GM18498 (cell line): ENCODE results near the gene PRKN.
"Not testable (repeated sequence)": the region's sequence is repeated elsewhere in the genome, so short reads cannot be mapped to it uniquely, and the experiment has no call there.

Experiments used
- ATAC-seq: cut with Tn5 transposase; IDR thresholded peaks from one replicate; pipeline ENCODE4 v1.9.1; 2021; ENCODE audit warnings: mild to moderate bottlenecking, moderate library complexity; ENCODE audit not compliant: unreplicated experiment

PRKN gene

GRCh38 chr6:161834426-161834825 is 893.1 kb downstream of the PRKN start:
- ATAC-seq: no peak

DNA sequence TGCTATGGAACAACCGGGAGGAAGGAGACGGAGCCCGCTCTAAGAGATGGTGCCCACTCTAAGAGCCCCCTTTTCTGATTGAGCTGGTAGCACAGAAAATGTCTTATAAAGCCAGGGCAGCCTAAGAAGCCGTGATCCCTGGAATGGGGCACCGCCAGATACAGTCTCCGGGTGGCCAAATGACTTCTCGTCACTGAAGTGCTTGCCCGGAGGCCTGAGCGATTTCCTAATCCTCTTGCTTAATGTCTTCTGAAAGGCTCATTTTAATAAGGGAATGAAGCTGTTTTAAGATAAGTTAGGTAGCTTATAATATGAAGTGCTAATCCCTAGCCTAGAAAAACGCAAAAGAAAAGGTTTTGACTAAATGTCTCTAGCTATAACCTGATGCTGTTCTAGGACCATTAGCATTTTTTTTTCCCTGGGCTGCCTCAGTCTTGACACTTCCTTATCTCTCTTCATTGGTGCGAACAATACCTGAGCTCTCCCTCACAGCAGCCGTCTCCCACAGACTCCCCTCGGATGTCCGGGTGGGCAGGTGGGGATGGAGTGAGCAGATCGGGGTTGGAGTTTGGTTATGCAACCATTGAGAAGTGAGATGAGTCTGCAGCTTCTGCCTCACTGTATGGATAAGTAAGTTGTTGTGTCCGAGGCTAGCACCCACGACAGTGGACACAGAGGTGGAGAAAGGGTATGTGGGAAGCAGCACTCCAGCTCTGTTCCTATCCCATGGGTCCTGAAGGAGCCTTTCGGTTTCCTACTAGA is 894.3 kb downstream of the PRKN start:
- ATAC-seq: no peak

DNA sequence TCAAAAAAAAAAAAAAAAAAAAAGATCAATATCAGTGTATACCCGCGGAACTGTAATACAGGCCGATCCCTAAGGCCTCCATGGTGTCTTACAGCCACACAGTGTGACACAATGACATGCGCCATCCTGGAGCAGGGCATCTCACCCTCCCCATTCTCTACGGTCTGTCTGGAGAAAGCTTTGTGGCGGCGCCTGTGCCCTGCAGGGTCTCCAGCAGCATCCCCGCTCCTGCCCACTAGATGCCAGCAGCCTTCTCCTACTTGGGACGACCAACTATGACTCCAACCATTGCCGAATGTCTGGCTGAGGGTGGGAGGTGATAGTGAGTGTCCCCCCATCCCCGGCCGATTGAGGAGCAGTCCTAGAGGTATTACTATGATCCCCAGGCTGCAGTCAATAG is 894.9 kb downstream of the PRKN start:
- no peak for ATAC-seq

- ATAC-seq: no peak
Observed at GRCh38 chr6:161830866-161831616, 896.5 kb downstream of the PRKN start.

DNA sequence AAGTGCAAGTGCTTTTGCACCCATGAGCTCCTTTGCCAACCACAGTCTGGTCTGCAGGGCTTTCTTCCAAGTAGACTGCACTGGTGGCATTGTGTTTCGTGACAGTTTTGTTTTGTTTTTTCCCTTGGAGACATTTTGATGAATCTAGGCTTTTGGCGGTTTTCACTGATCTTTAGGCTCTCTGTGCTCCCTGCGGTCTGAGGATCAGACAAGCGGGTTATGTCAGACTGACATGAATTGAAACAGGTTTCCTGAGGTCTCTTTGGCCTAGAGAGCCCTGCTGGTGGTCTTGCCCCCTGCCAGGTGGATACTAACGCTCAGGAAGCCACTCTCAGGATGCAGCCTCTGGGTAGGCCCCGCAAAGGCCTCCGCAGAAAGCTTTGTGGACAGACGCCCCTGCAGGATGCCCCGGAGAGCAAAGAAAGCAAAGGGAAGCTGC is 898.3 kb downstream of the PRKN start:
- ATAC-seq: no peak

DNA sequence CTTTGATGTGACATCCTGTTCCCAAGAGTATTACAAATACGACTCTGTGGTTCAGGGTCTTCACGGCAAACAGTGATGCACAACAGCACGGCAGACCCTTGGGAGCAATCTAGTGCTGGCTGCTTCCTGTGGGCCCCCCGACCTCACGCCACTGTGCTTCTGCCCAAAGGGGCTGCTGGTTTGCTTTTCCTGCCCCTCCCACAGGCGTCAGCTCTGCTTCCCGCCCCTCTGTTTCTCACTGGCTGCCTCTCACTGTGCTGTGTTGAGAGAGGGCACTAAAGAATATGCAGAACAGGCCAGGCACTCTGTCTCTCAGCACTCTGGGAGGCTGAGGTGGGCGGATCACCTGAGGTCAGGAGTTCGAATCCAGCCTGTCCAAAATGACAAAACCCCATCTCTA is 899.2 kb downstream of the PRKN start:
- no peak for ATAC-seq

DNA sequence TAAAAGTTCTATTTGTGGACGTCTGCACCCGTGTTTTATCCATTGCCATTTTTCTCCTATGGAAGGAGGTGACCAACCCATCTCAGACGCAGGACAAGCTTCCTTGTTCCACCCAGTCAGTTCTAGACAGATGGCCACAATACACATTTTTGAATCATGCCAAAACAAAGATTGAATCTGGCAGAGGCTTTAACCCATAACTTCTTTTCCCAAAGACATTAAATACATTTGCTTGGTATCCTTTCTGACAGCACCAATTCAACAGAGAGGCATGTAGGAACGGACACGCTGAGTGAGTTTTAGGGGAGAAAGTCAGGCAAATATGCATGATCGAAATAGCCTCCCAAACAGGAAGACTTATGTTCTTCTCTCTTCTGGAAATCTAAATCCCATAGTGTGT is 901.1 kb downstream of the PRKN start:
- no peak for ATAC-seq

- ATAC-seq: not testable (repeated sequence)
Observed at GRCh38 chr6:161822204-161822603, 905.4 kb downstream of the PRKN start.

DNA sequence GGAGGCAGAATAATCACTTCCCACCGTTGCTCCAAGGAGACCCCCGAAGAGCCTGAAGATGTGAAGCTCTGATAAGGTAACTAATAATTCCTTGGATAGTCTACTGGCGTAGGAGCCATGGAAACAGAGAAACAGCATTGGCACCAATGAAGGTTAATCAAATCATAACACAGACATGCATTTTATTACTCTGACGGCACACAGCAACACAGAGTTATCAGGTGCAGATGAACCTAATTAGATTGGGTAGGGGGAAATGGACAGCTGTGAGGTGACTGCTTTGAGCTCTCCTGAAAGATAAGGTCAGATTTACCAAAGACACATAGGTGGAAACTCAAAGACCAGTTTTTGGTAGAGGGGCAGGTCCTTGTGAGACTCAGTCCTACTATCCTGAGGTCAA is 909.7 kb downstream of the PRKN start:
- no peak for ATAC-seq

- ATAC-seq: no peak
Observed at GRCh38 chr6:161815965-161816364, 911.6 kb downstream of the PRKN start.

DNA sequence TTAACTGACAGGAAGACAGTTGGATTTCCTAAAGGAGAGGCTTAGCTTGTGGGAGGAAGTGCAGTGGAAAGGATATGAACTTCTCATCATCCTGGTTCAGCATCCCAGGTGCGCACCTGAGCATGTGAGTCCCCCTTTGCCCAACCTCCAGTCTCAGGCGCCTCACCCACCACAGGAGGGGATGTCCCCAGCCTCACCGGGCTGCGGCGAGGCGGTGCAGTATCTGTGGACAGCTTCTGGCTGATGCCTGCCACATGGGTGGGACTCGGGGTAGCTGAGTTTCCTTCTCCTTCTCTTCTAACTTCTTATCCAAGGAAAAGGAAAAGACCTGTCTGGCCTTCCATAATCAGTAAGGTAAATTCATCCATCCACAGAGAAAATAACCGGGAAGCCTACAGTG is 914.4 kb downstream of the PRKN start:
- ATAC-seq: no peak

GRCh38 chr6:161809971-161810370 is 917.6 kb downstream of the PRKN start:
- no peak for ATAC-seq

GRCh38 chr6:161804838-161805237 is 922.7 kb downstream of the PRKN start:
- no peak for ATAC-seq

DNA sequence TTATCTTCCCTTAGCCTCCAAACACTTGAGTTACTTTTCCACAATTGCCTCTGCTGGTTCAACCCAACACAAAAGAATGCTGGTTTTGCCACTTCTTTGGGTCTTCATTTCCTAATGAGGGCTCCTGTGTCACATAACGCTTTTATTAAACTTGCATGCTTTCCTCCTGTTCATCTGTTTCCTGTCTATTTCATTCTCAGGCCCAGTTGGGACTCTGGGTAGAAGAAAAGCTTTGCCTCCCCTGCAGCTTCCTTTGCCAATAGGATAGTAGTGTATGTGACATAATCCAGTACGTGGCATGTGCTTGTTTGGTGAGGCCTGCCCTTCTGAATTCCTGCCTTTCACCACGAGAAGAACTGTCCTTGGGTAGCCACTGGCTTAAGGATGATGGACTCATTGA is 924.4 kb downstream of the PRKN start:
- no peak for ATAC-seq

DNA sequence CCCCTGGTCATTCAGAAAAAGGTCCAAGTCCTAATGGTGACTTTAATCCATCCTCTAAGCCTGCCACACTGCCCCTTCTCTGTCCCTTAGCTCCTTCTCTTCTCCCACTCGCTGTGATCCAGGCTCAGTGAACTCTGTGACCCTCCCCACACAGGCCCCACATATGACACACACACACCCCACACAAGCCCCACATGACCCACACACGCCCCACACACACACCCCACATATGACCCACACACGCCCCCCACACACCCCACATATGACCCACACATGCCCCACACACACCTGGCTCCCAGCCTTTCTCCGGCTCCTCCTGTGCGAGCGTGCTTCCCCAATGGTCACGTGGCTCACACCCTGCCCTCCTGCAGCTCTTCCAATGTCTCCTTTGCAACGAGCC is 925.3 kb downstream of the PRKN start:
- ATAC-seq: no peak

DNA sequence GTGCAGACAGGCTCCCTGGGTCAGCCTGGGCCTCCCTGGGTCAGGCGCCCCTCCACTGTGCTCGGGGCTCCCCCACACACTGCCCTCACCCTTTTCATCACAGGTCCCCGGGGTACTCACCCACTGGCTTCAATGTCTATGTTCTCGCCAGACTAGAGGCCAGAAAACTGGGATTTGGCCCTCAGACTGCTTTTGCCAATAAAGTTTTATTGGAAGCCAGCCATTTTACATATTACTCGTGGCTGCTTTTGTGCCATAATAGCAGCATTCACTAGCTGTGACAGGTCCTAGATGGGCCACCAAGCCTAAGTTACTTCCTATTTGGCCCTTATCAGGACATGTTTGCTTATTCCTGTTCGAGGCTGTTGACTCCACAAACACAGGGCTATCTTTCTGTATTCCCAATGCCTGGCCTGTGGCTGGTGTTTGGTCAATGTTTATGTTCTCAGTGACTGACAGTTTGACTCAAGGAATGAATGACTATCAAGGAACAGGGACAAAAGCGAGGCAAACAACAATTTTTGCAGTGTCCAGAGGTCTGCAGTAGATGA is 928.6 kb downstream of the PRKN start:
- no peak for ATAC-seq

GRCh38 chr6:161796681-161797080 is 930.9 kb downstream of the PRKN start:
- no peak for ATAC-seq

DNA sequence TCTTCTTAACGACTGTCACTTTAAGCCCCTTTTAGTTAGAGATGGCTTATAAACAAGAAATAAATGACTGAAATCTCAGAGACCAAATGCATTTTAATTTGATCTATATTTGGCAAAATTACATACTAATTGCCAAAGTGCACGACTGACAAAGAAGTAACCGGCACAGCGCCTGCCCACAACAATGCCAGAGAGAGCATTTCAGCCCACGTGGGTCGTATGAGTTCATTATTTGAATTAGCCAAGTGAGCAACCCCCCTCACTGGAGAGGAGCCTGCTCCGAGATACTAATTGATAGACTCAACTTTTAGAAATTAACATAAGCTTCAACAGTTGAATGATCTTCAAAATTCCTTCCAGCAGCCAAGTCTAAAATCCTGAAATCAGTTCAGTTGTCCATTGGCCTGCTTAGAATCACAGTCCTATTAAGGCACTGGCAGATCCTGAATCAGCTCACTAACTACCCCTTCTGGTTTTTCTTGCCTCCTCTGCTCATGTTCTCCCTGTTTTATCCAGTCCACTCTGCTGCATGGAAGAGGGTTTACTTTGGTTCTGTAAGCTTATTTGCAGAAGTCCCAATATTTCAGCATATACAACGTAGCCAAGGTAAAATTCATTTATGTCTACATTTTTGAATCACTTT is 934.6 kb downstream of the PRKN start:
- no peak for ATAC-seq

DNA sequence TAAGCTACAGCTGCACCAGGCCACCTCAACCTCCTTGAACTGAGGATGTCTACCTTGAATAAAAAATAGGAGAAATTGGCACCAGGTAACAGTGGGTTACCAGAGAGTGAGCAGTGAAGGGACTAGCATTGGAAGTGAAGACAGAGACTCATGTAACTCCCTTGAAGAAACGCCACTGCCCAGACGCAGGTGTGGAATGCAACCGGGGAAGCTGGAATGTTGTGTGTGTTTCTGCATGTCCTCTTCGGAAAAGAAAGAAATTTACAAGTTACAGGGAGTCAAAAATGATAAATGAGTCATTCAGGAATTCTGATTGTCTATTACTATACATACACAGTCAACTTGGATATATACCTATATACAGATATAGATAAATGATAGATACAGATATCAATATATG is 939.0 kb downstream of the PRKN start:
- ATAC-seq: no peak

GRCh38 chr6:161772176-161772575 is 955.4 kb downstream of the PRKN start:
- ATAC-seq: no peak

DNA sequence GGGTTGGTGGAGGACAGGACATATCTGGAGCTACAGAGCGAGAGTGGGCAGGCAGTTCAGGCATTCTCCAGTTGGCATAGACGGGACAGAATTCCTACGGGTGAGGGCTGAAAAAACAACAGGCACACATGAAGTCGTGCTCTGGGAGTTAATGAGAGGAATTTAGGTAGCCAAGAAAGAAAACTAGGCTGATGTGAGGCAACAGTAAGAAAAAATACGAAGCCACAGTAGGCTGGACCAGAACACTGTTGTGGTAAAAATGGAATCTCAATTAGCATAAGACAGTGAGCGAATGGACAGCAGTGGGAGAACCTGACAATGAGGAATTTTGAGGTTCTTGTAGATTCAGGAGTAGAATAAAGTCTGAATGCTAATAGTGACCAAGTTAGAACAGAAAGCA is 965.6 kb downstream of the PRKN start:
- no peak for ATAC-seq

- no peak for ATAC-seq
Observed at GRCh38 chr6:161755080-161755479, 972.5 kb downstream of the PRKN start.
